H9 (cell line): ENCODE measurements around the gene DCAF12. TPM values are rescaled to one million over a fixed set of nuclear protein-coding genes. Genes with fewer than 3 reads are reported as not detected.

Source experiments
- DNase-seq: peaks from one replicate; pipeline ENCODE4 v3.0.0-alpha.2; 2017
- H2AFZ ChIP-seq: one replicate; pipeline ENCODE4 v1.6.1; 2013; ENCODE audit warnings: mild to moderate bottlenecking, low read length, control low read depth, moderate library complexity
- H2AK5ac ChIP-seq: 2 replicates; pipeline ENCODE4 v1.6.1; 2013; ENCODE audit warnings: low read length, control low read depth, mixed read lengths; ENCODE audit not compliant: insufficient read length
- H2BK120ac ChIP-seq: one replicate; pipeline ENCODE4 v1.6.1; 2013; ENCODE audit warnings: low read depth, mild to moderate bottlenecking, low read length, control low read depth, inconsistent platforms; ENCODE audit not compliant: poor library complexity, severe bottlenecking
- H2BK12ac ChIP-seq: 2 replicates; pipeline ENCODE4 v1.6.1; 2013; ENCODE audit warnings: low read length, control low read depth, mixed read lengths, low read depth; ENCODE audit not compliant: insufficient read length
- H2BK15ac ChIP-seq: 2 replicates; pipeline ENCODE4 v1.6.1; 2013; ENCODE audit warnings: low read depth, low read length, control low read depth
- H2BK20ac ChIP-seq: one replicate; pipeline ENCODE4 v1.6.1; 2013; ENCODE audit warnings: low read depth, mild to moderate bottlenecking, low read length, control low read depth, inconsistent platforms; ENCODE audit not compliant: poor library complexity, severe bottlenecking
- H2BK5ac ChIP-seq: 2 replicates; pipeline ENCODE4 v1.6.1; 2013; ENCODE audit warnings: low read length, control low read depth, mixed read lengths; ENCODE audit not compliant: insufficient read length
- H3K14ac ChIP-seq: 2 replicates; pipeline ENCODE4 v1.6.1; 2013; ENCODE audit warnings: low read length, control low read depth; ENCODE audit not compliant: insufficient read depth
- H3K18ac ChIP-seq: 2 replicates; pipeline ENCODE4 v1.6.1; 2013; ENCODE audit warnings: low read depth, mild to moderate bottlenecking, mixed read lengths, low read length, control low read depth; ENCODE audit not compliant: insufficient read length
- H3K23ac ChIP-seq: 2 replicates; pipeline ENCODE4 v1.6.1; 2013; ENCODE audit warnings: low read length, control low read depth, mixed read lengths, low read depth; ENCODE audit not compliant: insufficient read length
- H3K23me2 ChIP-seq: 2 replicates; pipeline ENCODE4 v1.6.1; 2013; ENCODE audit warnings: low read depth, mild to moderate bottlenecking, mixed read lengths, low read length, control low read depth; ENCODE audit not compliant: insufficient read length, poor library complexity, severe bottlenecking
- H3K27ac ChIP-seq: 2 replicates; pipeline ENCODE4 v1.5.1; 2013; ENCODE audit warnings: low read length, control low read depth, mixed read lengths, low read depth; ENCODE audit not compliant: insufficient read length
- H3K27me3 ChIP-seq: 2 replicates; pipeline ENCODE4 v1.6.1; 2013; ENCODE audit warnings: low read length, control low read depth, inconsistent platforms; ENCODE audit not compliant: insufficient read depth
- H3K4ac ChIP-seq: 2 replicates; pipeline ENCODE4 v1.6.1; 2013; ENCODE audit warnings: low read depth, mild to moderate bottlenecking, control low read depth, inconsistent platforms, low read length, moderate library complexity
- H3K4me1 ChIP-seq: 2 replicates; pipeline ENCODE4 v1.6.1; 2013; ENCODE audit warnings: low read length, control low read depth, inconsistent platforms; ENCODE audit not compliant: insufficient read depth
- H3K4me2 ChIP-seq: 2 replicates; pipeline ENCODE4 v1.6.1; 2013; ENCODE audit warnings: low read length, control low read depth, mixed read lengths; ENCODE audit not compliant: insufficient read length, insufficient read depth
- H3K56ac ChIP-seq: 2 replicates; pipeline ENCODE4 v1.6.1; 2013; ENCODE audit warnings: low read depth, mild to moderate bottlenecking, mixed read lengths, low read length, control low read depth; ENCODE audit not compliant: insufficient read length
- H3K79me1 ChIP-seq: 2 replicates; pipeline ENCODE4 v1.6.1; 2013; ENCODE audit warnings: low read depth, mild to moderate bottlenecking, moderate library complexity, low read length, control low read depth, inconsistent platforms; ENCODE audit not compliant: insufficient read depth, poor library complexity, severe bottlenecking
- H3K79me2 ChIP-seq: 2 replicates; pipeline ENCODE4 v1.6.1; 2013; ENCODE audit warnings: low read length, control low read depth, inconsistent platforms; ENCODE audit not compliant: insufficient read depth
- H3K9ac ChIP-seq: 2 replicates; pipeline ENCODE4 v1.6.1; 2013; ENCODE audit warnings: low read length, control low read depth, mixed read lengths; ENCODE audit not compliant: insufficient read length; ENCODE audit errors: extremely low read depth
- H3K9me3 ChIP-seq: one replicate; pipeline ENCODE4 v1.6.1; 2013; ENCODE audit warnings: low read depth, low read length, inconsistent platforms; ENCODE audit not compliant: control insufficient read depth
- H3T11ph ChIP-seq: one replicate; pipeline ENCODE4 v1.6.1; 2013; ENCODE audit warnings: mild to moderate bottlenecking, low read length, control low read depth, inconsistent platforms
- H4K20me1 ChIP-seq: one replicate; pipeline ENCODE4 v1.6.1; 2013; ENCODE audit not compliant: control insufficient read depth, insufficient read length, insufficient read depth
- H4K5ac ChIP-seq: 2 replicates; pipeline ENCODE4 v1.6.1; 2013; ENCODE audit warnings: low read depth, mild to moderate bottlenecking, mixed read lengths, low read length, control low read depth; ENCODE audit not compliant: insufficient read length
- H4K8ac ChIP-seq: replicated peaks from 2 replicates; pipeline ENCODE4 v1.6.1; 2013; ENCODE audit warnings: low read length, control low read depth, mixed read lengths, low read depth; ENCODE audit not compliant: insufficient read length
- H4K91ac ChIP-seq: 2 replicates; pipeline ENCODE4 v1.6.1; 2013; ENCODE audit warnings: low read depth, mild to moderate bottlenecking, moderate library complexity, mixed read lengths, low read length, control low read depth; ENCODE audit not compliant: insufficient read length
- H3K27ac Mint-ChIP-seq, 3 experiments: 2 replicates in 2 of 3; 3 replicates in 1 of 3; pipeline ENCODE4 v1.8.0; 2020 to 2021; ENCODE audit warnings: mixed read lengths in 3 of 3, mild to moderate bottlenecking in 1 of 3, moderate library complexity in 1 of 3
- H3K27me3 Mint-ChIP-seq: 2 replicates; pipeline ENCODE4 v1.8.0; 2021; ENCODE audit warnings: low read depth, mild to moderate bottlenecking, moderate library complexity, mixed read lengths
- H3K36me3 Mint-ChIP-seq, 3 experiments: 2 replicates in 2 of 3; 3 replicates in 1 of 3; pipeline ENCODE4 v1.8.0; 2020 to 2021; ENCODE audit warnings: low read depth in 3 of 3, mixed read lengths in 3 of 3; ENCODE audit not compliant: insufficient read depth in 1 of 3
- H3K4me1 Mint-ChIP-seq, 2 experiments: 2 replicates each; pipeline ENCODE4 v1.8.0; 2020; ENCODE audit warnings: mixed read lengths in 2 of 2
- H3K4me3 Mint-ChIP-seq, 2 experiments: 2 replicates in 1 of 2; 3 replicates in 1 of 2; pipeline ENCODE4 v1.8.0; 2020 to 2021; ENCODE audit warnings: mild to moderate bottlenecking in 2 of 2, mixed read lengths in 2 of 2, moderate library complexity in 1 of 2
- H3K9me3 Mint-ChIP-seq, 2 experiments: 2 replicates in 1 of 2; 3 replicates in 1 of 2; pipeline ENCODE4 v1.8.0; 2020; ENCODE audit warnings: mild to moderate bottlenecking in 2 of 2, mixed read lengths in 2 of 2, moderate library complexity in 1 of 2
- total RNA-seq: library from RNA; stranded (reverse); gene quantifications from 2 replicates; pipeline ENCODE4 v1.2.1, GENCODE V29; 2021
- TF ChIP-seq, protein P1 (sequence below): fragments of 200-600 bp; sonication (generic); conservative IDR thresholded peaks from 3 replicates; pipeline ENCODE4 v1.8.0; 2021; ENCODE audit warnings: antibody characterized with exemption, mild to moderate bottlenecking

DCAF12 gene
- total RNA-seq, 1 experiment from 2014 or later, result 33.6 TPM

- Histone ChIP-seq H4K20me1 (no peaks in the 10 kb centered on the region), H3K9ac (no peak overlapping the region), H3K23me2 (no peaks in the 10 kb centered on the region), H3K4me2 (no peak overlapping the region), H3K14ac (no peak overlapping the region), H3K27ac (no peak overlapping the region), H3K18ac (no peak overlapping the region), H3K9me3 (no peaks in the 10 kb centered on the region), H3K27me3 (no peaks in the 10 kb centered on the region), H4K8ac (no peak overlapping the region), H2BK15ac (no peak overlapping the region), H2BK20ac (no peak overlapping the region), H3K4ac (no peak overlapping the region), H2AFZ (no peak overlapping the region), H3K4me1 (0 out of 2 replicates have a peak, but pooled peaks cover 2% of the 10 kb centered on the region), H4K5ac (no peak overlapping the region), H2AK5ac (no peak overlapping the region), H3K79me1 (no peaks in the 10 kb centered on the region), H3K56ac (no peak overlapping the region), H2BK5ac (no peak overlapping the region), H3K23ac (no peak overlapping the region), H2BK12ac (no peak overlapping the region), H3K79me2 (no peaks in the 10 kb centered on the region), H4K91ac (no peak overlapping the region), H3T11ph (no peak overlapping the region), H2BK120ac (no peak overlapping the region)
- H3K36me3 Mint-ChIP-seq, result no peaks in the 10 kb centered on the region
- TF ChIP-seq, protein P1, sequence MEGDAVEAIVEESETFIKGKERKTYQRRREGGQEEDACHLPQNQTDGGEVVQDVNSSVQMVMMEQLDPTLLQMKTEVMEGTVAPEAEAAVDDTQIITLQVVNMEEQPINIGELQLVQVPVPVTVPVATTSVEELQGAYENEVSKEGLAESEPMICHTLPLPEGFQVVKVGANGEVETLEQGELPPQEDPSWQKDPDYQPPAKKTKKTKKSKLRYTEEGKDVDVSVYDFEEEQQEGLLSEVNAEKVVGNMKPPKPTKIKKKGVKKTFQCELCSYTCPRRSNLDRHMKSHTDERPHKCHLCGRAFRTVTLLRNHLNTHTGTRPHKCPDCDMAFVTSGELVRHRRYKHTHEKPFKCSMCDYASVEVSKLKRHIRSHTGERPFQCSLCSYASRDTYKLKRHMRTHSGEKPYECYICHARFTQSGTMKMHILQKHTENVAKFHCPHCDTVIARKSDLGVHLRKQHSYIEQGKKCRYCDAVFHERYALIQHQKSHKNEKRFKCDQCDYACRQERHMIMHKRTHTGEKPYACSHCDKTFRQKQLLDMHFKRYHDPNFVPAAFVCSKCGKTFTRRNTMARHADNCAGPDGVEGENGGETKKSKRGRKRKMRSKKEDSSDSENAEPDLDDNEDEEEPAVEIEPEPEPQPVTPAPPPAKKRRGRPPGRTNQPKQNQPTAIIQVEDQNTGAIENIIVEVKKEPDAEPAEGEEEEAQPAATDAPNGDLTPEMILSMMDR, result no peak
- H3K27me3 Mint-ChIP-seq, result no peaks in the 10 kb centered on the region
- DNase-seq, result no peak
- no peak overlapping the region; a peak in 1 of 7 replicates for H3K27ac Mint-ChIP-seq
- H3K4me3 Mint-ChIP-seq, result no peak overlapping the region
- no peaks in the 10 kb centered on the region for H3K9me3 Mint-ChIP-seq
- H3K4me1 Mint-ChIP-seq, result peaks cover 3 to 7% of the 10 kb centered on the region in 2 experiments
Observed at GRCh38 chr9:34157318-34157717, 30.8 kb upstream of the DCAF12 start.
